Measurements from ENCODE around the gene PRKAG2.

The PRKAG2 gene

GRCh38 chr7:151821226-151821625 lies 55.7 kb downstream of the PRKAG2 start:
- in situ Hi-C loops (cut with MboI; ENCODE audit: low sequenced_read_pairs) = no loop called here

- in situ Hi-C loops (cut with MboI; ENCODE audit: low sequenced_read_pairs) = no loop called here
Observed at GRCh38 chr7:151820491-151821105, 56.3 kb downstream of the PRKAG2 start.

DNA sequence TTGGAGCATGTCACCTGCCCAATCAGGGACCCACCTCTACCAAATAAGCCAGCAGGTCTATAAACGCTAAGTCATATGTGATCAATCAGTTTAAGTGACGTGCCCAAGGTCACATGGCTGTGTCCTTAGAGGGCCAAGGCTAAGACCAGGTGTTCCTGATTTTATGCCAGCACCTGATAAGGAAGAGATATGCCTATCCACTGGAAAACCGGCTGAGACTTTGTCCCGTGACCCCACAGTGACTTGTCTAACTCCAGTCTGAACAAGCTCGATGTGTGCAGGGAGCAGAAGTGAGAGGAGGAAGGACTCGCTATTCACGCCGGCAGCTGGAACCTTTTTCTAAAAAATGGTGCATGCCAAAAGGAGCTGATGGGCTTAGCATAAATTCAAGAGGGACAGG lies 57.0 kb downstream of the PRKAG2 start:
- in situ Hi-C loops (cut with MboI; ENCODE audit: low sequenced_read_pairs) = no loop called here

- in situ Hi-C loops (cut with MboI; ENCODE audit: low sequenced_read_pairs) = no loop called here
Observed at GRCh38 chr7:151818674-151819519, 58.0 kb downstream of the PRKAG2 start.

- in situ Hi-C loops (cut with MboI; ENCODE audit: low sequenced_read_pairs) = no loop called here
Observed at GRCh38 chr7:151817981-151818673, 58.8 kb downstream of the PRKAG2 start.

- in situ Hi-C loops (cut with MboI; ENCODE audit: low sequenced_read_pairs) = no loop called here
Observed at GRCh38 chr7:151817315-151817690, 59.6 kb downstream of the PRKAG2 start.

DNA sequence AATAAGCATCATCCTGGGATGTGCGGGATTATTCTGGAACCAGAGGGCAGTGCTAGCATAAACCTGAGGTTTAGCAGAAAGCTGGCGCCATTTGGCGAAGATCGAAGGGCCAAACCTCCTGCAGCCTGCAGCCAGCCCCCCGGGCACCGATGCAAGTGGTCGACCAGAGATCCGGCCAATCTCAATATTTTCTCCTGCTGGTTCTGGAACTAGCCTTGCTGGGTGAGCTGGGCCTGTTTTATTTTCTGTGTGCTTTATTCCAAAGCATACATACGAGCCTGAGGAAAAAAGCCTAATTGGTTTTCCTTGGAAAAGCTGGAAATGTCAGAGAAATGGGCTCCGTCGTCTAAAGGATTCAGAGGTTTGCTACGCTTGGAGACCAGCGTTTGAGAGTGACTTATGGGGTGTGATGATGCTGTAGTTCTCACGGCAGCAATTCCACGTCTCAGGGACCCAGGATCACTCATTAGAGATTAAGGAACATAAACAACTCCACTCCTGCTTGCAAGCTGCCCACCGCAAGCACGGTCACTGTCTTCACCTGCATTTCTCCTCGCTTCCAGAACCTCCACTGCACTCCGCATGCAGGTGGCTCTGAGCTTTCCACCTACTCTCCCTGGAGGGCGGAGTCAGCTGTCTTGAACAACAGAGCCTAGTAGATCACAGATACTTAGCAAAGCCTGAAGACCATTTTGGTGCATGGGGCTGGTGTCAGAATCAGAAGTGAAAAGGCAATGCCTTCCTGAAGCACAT lies 60.2 kb downstream of the PRKAG2 start:
- in situ Hi-C loops (cut with MboI; ENCODE audit: low sequenced_read_pairs) = no loop called here

- in situ Hi-C loops (cut with MboI; ENCODE audit: low sequenced_read_pairs) = no loop called here
Observed at GRCh38 chr7:151815419-151815818, 61.5 kb downstream of the PRKAG2 start.

- in situ Hi-C loops (cut with MboI; ENCODE audit: low sequenced_read_pairs) = no loop called here
Observed at GRCh38 chr7:151814400-151815009, 62.4 kb downstream of the PRKAG2 start.

DNA sequence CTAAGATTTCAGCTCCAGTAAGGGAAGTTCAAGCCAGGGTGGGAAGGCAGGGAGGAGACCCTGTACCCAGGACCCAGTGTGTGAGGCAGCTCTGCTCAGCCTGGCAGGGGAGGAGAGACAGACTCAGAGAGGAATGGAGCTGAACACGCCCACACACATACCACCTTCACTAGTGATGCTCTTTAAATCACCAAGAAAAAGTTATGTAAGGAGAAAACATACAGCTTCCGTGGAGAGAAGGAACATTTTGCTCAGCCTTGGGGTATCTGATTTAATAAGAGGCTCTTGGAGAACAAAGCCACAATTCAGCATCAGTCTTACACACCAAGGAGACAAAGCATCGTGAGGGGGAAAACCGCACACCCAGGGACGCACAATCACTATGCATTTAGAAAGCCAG lies 62.9 kb downstream of the PRKAG2 start:
- in situ Hi-C loops (cut with MboI; ENCODE audit: low sequenced_read_pairs) = no loop called here

- in situ Hi-C loops (cut with MboI; ENCODE audit: low sequenced_read_pairs) = no loop called here
Observed at GRCh38 chr7:151813445-151813844, 63.5 kb downstream of the PRKAG2 start.

- in situ Hi-C loops (cut with MboI; ENCODE audit: low sequenced_read_pairs) = no loop called here
Observed at GRCh38 chr7:151812967-151813366, 63.9 kb downstream of the PRKAG2 start.

DNA sequence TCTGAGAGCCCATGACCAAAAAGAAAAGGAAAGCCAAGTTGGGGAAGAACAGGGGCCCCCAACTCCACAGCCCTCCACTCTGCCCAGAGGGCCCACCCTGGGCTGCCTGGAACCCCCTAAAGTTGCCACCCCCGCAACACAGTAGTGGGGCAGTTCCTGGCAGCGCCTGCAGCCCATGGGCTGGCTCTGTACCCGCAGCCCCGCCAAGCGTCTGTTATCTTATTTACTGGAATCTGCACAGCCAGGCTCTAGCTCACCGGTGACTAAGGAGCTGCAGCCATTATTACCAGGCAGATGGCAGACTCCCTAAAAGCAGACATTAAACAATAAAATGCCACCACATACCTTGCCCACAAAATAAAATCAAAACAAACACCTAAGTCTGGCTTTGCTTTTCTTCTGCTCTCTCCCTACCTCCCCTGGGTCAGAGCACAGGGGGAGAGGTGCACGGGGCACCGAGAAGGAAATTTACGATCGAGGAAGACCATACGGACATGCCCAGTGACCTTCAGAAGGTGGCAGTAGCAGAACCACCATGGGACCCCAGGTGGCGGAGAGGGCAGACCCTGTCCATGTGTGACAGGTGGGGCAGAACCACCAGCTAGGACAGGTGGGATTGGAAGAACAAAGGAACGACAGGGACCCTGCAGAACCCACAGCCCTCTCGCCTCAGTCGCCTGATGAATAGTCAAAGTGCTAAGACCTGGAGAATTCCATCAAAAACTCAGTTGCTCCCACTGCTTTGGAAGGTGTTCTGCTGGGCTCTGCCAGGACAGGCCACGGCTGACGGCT lies 66.3 kb downstream of the PRKAG2 start:
- in situ Hi-C loops (cut with MboI; ENCODE audit: low sequenced_read_pairs) = no loop called here

GRCh38 chr7:151809864-151810170 lies 67.1 kb downstream of the PRKAG2 start:
- in situ Hi-C loops (cut with MboI; ENCODE audit: low sequenced_read_pairs) = no loop called here

- in situ Hi-C loops (cut with MboI; ENCODE audit: low sequenced_read_pairs) = no loop called here
Observed at GRCh38 chr7:151809146-151809863, 67.6 kb downstream of the PRKAG2 start.

GRCh38 chr7:151808400-151809145 lies 68.3 kb downstream of the PRKAG2 start:
- in situ Hi-C loops (cut with MboI; ENCODE audit: low sequenced_read_pairs) = no loop called here

DNA sequence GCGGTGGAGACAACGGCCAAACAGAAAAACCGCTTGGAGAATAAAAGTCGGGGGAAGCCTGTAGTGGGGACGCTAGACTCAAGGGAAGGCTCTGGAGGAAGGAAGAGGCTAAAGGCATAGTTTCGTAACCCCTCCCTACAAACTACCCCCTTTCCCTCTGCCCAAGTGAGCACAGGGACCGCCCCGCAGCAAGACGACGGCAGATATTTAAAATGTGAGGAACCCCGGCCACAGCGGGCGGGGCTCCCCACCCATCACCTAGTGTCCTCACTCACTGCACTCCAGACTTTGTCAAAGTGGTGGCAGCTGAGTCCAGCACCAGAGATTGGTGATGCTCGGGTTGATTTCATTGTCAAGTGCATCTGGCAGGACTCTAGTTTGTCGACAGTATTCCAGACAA lies 69.1 kb downstream of the PRKAG2 start:
- in situ Hi-C loops (cut with MboI; ENCODE audit: low sequenced_read_pairs) = no loop called here

GRCh38 chr7:151806952-151807775 lies 69.8 kb downstream of the PRKAG2 start:
- in situ Hi-C loops (cut with MboI; ENCODE audit: low sequenced_read_pairs) = no loop called here

Data from HL-60/S4 treated with phorbol 12-myristate 13-acetate at 8.2 ng/mL for 4 days and 3 days (cell line).